ENCODE data around the gene TLE2. TPM values are rescaled to one million over a fixed set of nuclear protein-coding genes. Genes with fewer than 3 reads are reported as not detected.

Gene TLE2
- total RNA-seq, 1 donor from 2014 or later, result not detected

DNA sequence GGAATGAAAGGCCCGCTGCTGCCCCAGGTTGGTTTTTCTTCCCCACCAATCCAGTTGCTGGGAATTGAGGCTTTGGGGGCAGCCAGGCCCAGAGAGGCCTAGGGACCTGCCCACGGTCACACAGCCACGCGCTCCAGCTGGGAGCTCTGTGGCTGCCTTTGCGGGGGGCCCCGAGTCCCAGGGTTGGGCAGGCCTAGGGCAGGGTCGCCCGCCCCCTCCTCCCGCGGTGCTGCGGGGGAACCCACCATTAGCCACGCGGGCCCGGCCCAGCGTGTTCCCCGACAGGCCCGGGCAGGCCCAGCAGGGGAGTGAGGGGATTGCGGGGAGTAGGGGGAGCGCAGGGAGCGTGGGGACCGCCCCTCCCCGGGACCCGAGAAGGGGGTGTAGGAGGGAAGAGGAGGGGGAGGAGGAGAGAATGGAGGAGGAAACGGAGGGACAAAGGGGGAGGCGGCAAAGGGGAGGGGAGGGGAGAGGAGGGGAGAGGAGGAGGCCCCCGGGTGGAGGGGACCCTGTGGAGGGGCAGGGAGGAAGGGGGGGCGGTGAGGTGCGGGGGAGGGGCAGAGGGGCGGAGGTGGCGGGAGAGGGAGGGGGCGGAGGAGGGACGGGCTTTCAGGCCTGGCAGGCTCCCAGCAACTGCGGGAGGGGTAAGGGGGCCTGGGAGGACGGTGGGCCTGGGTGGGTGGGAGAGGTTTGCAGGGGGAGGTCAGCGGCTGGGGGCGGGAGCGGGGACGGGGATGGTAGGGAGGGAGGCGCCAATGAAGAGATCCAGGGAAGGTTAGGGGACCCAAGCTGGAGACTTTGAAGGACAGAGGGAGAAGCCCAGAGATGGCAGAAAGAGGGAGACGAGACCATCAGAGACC lies 12.9 kb upstream of the TLE2 start:
- Histone ChIP-seq H3K4me2 (peak overlapping the region; percentile 78), H3K4me3 (peak overlapping the region; percentile 31), H3K27me3 (peaks cover 34% of the 10 kb centered on the region), H3K27ac (no peak overlapping the region), H3K9ac (no peak overlapping the region), H2AFZ (replicated peaks) (peak overlapping the region; percentile 77), H3F3A (ENCODE audit: low read depth) (peaks cover 56% of the 10 kb centered on the region), H4K20me1 (ENCODE audit: low read depth) (peaks cover 9% of the 10 kb centered on the region), H3K36me3 (no peaks in the 10 kb centered on the region), H3K79me2 (ENCODE audit: low read depth) (no peaks in the 10 kb centered on the region), H3K9me3 (ENCODE audit: low read depth) (no peaks in the 10 kb centered on the region), H3K4me1 (peaks cover 23% of the 10 kb centered on the region)
- DNase-seq (ENCODE audit: low spot score), result peak; percentile 56
- Mint-ChIP-seq H3K27me3 (ENCODE audit: insufficient read depth, low read depth) (peaks cover 64% of the 10 kb centered on the region), H3K4me1 (peaks cover 18% of the 10 kb centered on the region), H3K4me3 (peak overlapping the region; percentile 57), H3K9me3 (peaks cover 2% of the 10 kb centered on the region), H3K36me3 (no peaks in the 10 kb centered on the region), H3K27ac (no peak overlapping the region)
- TF ChIP-seq, protein P1, sequence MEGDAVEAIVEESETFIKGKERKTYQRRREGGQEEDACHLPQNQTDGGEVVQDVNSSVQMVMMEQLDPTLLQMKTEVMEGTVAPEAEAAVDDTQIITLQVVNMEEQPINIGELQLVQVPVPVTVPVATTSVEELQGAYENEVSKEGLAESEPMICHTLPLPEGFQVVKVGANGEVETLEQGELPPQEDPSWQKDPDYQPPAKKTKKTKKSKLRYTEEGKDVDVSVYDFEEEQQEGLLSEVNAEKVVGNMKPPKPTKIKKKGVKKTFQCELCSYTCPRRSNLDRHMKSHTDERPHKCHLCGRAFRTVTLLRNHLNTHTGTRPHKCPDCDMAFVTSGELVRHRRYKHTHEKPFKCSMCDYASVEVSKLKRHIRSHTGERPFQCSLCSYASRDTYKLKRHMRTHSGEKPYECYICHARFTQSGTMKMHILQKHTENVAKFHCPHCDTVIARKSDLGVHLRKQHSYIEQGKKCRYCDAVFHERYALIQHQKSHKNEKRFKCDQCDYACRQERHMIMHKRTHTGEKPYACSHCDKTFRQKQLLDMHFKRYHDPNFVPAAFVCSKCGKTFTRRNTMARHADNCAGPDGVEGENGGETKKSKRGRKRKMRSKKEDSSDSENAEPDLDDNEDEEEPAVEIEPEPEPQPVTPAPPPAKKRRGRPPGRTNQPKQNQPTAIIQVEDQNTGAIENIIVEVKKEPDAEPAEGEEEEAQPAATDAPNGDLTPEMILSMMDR (IDR thresholded peaks at IDR 0.05), result no peak
- TF ChIP-seq EZH2phosphoT487 (IDR thresholded peaks at IDR 0.05), result no peak
- TF ChIP-seq EZH2 (IDR thresholded peaks at IDR 0.05), result no peak

GRCh38 chr19:3041327-3041726 lies 12.2 kb upstream of the TLE2 start:
- Mint-ChIP-seq H3K4me3 (no peak overlapping the region), H3K36me3 (no peaks in the 10 kb centered on the region), H3K27ac (no peak overlapping the region), H3K9me3 (peaks cover 2% of the 10 kb centered on the region), H3K4me1 (peaks cover 25% of the 10 kb centered on the region), H3K27me3 (ENCODE audit: insufficient read depth, low read depth) (peaks cover 67% of the 10 kb centered on the region)
- DNase-seq (ENCODE audit: low spot score), result peak; percentile 52
- Histone ChIP-seq H3K27ac (no peak overlapping the region), H2AFZ (replicated peaks) (no peak overlapping the region), H3K9me3 (ENCODE audit: low read depth) (no peaks in the 10 kb centered on the region), H3K4me3 (peak overlapping the region; percentile 31), H3K27me3 (peaks cover 35% of the 10 kb centered on the region), H4K20me1 (ENCODE audit: low read depth) (peaks cover 15% of the 10 kb centered on the region), H3K4me2 (peak overlapping the region; percentile 78), H3F3A (ENCODE audit: low read depth) (peaks cover 59% of the 10 kb centered on the region), H3K9ac (no peak overlapping the region), H3K79me2 (ENCODE audit: low read depth) (no peaks in the 10 kb centered on the region), H3K4me1 (peaks cover 26% of the 10 kb centered on the region), H3K36me3 (no peaks in the 10 kb centered on the region)
- TF ChIP-seq, protein P1 (IDR thresholded peaks at IDR 0.05), result no peak
- TF ChIP-seq EZH2 (IDR thresholded peaks at IDR 0.05) (no peak), EZH2phosphoT487 (IDR thresholded peaks at IDR 0.05) (no peak)

- Mint-ChIP-seq H3K27me3 (ENCODE audit: insufficient read depth, low read depth) (peaks cover 63% of the 10 kb centered on the region), H3K4me1 (peaks cover 30% of the 10 kb centered on the region), H3K4me3 (peak overlapping the region; percentile 52), H3K27ac (peak overlapping the region; percentile 40), H3K9me3 (peaks cover 2% of the 10 kb centered on the region), H3K36me3 (no peaks in the 10 kb centered on the region)
- no peak overlapping the region for H3K4me2 ChIP-seq
- H3F3A ChIP-seq (ENCODE audit: low read depth), result peaks cover 43% of the 10 kb centered on the region
- H3K36me3 ChIP-seq, result no peaks in the 10 kb centered on the region
- no peak overlapping the region for H3K27ac ChIP-seq
- peaks cover 16% of the 10 kb centered on the region for H4K20me1 ChIP-seq (ENCODE audit: low read depth)
- no peaks in the 10 kb centered on the region for H3K79me2 ChIP-seq (ENCODE audit: low read depth)
- H3K27me3 ChIP-seq, result peaks cover 42% of the 10 kb centered on the region
- H3K4me1 ChIP-seq, result peaks cover 22% of the 10 kb centered on the region
- H3K9ac ChIP-seq, result no peak overlapping the region
- TF ChIP-seq EZH2phosphoT487 (IDR thresholded peaks at IDR 0.05), result no peak
- TF ChIP-seq, protein P1 (IDR thresholded peaks at IDR 0.05), result no peak
- TF ChIP-seq EZH2 (IDR thresholded peaks at IDR 0.05), result no peak
- DNase-seq (ENCODE audit: low spot score), result peak; percentile 23
- H3K9me3 ChIP-seq (ENCODE audit: low read depth), result no peaks in the 10 kb centered on the region
- H2AFZ ChIP-seq (replicated peaks), result no peak overlapping the region
- H3K4me3 ChIP-seq, result no peak overlapping the region
Measured at GRCh38 chr19:3039641-3040077, 10.6 kb upstream of the TLE2 start.

All from neural progenitor cell (in vitro differentiated cells).